Loucy (cell line): ENCODE data around the gene EHF.

Experiments
- CTCF ChIP-seq: fragments of 200-600 bp; sonication (generic); conservative IDR thresholded peaks from 2 replicates; pipeline ENCODE4 v1.5.1; 2014; ENCODE audit warnings: mild to moderate bottlenecking, antibody characterized with exemption, low read length
- EZH2phosphoT487 ChIP-seq: fragments of 200-600 bp; IDR thresholded peaks from 2 replicates; pipeline ENCODE4 v1.6.1; 2018; ENCODE audit warnings: antibody characterized with exemption, mild to moderate bottlenecking, moderate library complexity, borderline replicate concordance

GRCh38 chr11:34636127-34636526, 15.2 kb downstream of the EHF start:
- TF ChIP-seq CTCF, result no peak
- no peak for TF ChIP-seq EZH2phosphoT487
